K562 (cell line): ENCODE data around the gene PPIP5K2. TPM values are rescaled to one million over a fixed set of nuclear protein-coding genes. Genes with fewer than 3 reads are reported as not detected.

Experiments
- ATAC-seq: fragments of 200-7000 bp; cut with Tn5 transposase; 3 replicates; pipeline ENCODE4 v1.9.1; 2020; ENCODE audit warnings: moderate library complexity
- BruUV-seq: library from RNA; stranded (reverse); fragments of 400-500 nt; replicated peaks from 2 replicates; lab custom pipeline; 2021; lab: Mats Ljungman, UMichigan
- CTCF ChIA-PET: fragments of 300-600 bp; formaldehyde crosslinking; extraction: SDS; loops from one replicate; lab custom pipeline; 2021; ENCODE audit warnings: low intra/inter-chr PET ratio; lab: Yijun Ruan, JAX
- POLR2A ChIA-PET: fragments of 300-600, 350-650 bp; sonication (Branson Sonifier 250); formaldehyde crosslinking; extraction: SDS; loops from one replicate; lab custom pipeline; 2021; ENCODE audit warnings: antibody characterized with exemption, inconsistent platforms; lab: Yijun Ruan, JAX
- DNase-seq, 4 experiments: peaks; one replicate each; pipeline versions ENCODE4 v3.0.0 to v3.0.0-alpha.2; 2011 to 2018; ENCODE audit warnings: low spot score in 3 of 4, mixed read lengths in 3 of 4; ENCODE audit errors: extremely low read depth in 1 of 4
- FAIRE-seq: peaks from 2 replicates; lab custom pipeline; 2011; peaks lifted over from hg19 to GRCh38; lab: Jason Lieb, UNC
- H2AFZ ChIP-seq: 2 replicates; pipeline ENCODE4 v1.6.0; 2011; ENCODE audit warnings: low read depth, low read length, control low read depth, inconsistent platforms
- H3K27ac ChIP-seq: fragments of 200-600 bp; 3 replicates; pipeline ENCODE4 v1.8.0; 2011; ENCODE audit warnings: low read depth, mild to moderate bottlenecking, control low read depth, inconsistent platforms, low read length, moderate library complexity, mixed read lengths; ENCODE audit errors: extremely low read depth
- H3K27me3 ChIP-seq, 2 experiments: fragments of 300-600 bp in 1 of 2; 2 replicates in 1 of 2; 3 replicates in 1 of 2; pipeline versions ENCODE4 v1.6.0 to v1.8.0; 2011; ENCODE audit warnings: inconsistent platforms in 2 of 2, low read length in 2 of 2, mild to moderate bottlenecking in 1 of 2, mixed read lengths in 1 of 2, moderate library complexity in 1 of 2; ENCODE audit not compliant: control insufficient read depth in 2 of 2, insufficient read depth in 2 of 2
- H3K36me3 ChIP-seq: fragments of 300-600 bp; 3 replicates; pipeline ENCODE4 v1.8.0; 2011; ENCODE audit warnings: mild to moderate bottlenecking, low read length, inconsistent platforms; ENCODE audit not compliant: control insufficient read depth, insufficient read depth
- H3K4me1 ChIP-seq, 2 experiments: fragments of 200-600 bp in 1 of 2; replicated peaks in 1 of 2; 2 replicates in 1 of 2; 3 replicates in 1 of 2; pipeline versions ENCODE4 v1.5.1 to v1.8.0; 2011; ENCODE audit warnings: inconsistent platforms in 2 of 2, low read length in 2 of 2, mild to moderate bottlenecking in 1 of 2, mixed read lengths in 1 of 2, moderate library complexity in 1 of 2; ENCODE audit not compliant: control insufficient read depth in 2 of 2, insufficient read depth in 2 of 2
- H3K4me2 ChIP-seq: 2 replicates; pipeline ENCODE4 v1.6.1; 2011; ENCODE audit warnings: low read length, control low read depth, inconsistent platforms, mixed read lengths; ENCODE audit not compliant: insufficient read depth
- H3K4me3 ChIP-seq: fragments of 200-600 bp; sonication (generic), shearing (Covaris generic); 2 replicates; pipeline ENCODE4 v1.5.1; 2016; ENCODE audit warnings: control low read depth, inconsistent platforms
- H3K79me2 ChIP-seq: fragments of 200-600 bp; 3 replicates; pipeline ENCODE4 v1.8.0; 2011; ENCODE audit warnings: low read length, inconsistent platforms; ENCODE audit not compliant: control insufficient read depth, insufficient read depth
- H3K9ac ChIP-seq, 2 experiments: 2 replicates each; pipeline versions ENCODE4 v1.6.0 to v1.6.1; 2011; ENCODE audit warnings: low read depth in 2 of 2, low read length in 2 of 2, control low read depth in 1 of 2, inconsistent platforms in 1 of 2, mild to moderate bottlenecking in 1 of 2, mixed read lengths in 1 of 2; ENCODE audit not compliant: insufficient read depth in 1 of 2
- H3K9me1 ChIP-seq: one replicate; pipeline ENCODE4 v1.6.0; 2011; ENCODE audit warnings: inconsistent platforms, mild to moderate bottlenecking, low read length, moderate library complexity; ENCODE audit not compliant: control insufficient read depth, insufficient read depth
- H3K9me3 ChIP-seq: replicated peaks from 2 replicates; pipeline ENCODE4 v1.5.1; 2011; ENCODE audit warnings: low read depth, low read length, inconsistent platforms; ENCODE audit not compliant: control insufficient read depth, insufficient read depth
- H4K20me1 ChIP-seq: replicated peaks from 2 replicates; pipeline ENCODE4 v1.6.1; 2011; ENCODE audit warnings: low read length, inconsistent platforms, mixed read lengths; ENCODE audit not compliant: control insufficient read depth, insufficient read depth
- NKRF ChIP-seq: fragments of 450-650 bp; IDR thresholded peaks from 2 replicates; pipeline ENCODE4 v1.6.1; 2016; ENCODE audit warnings: borderline replicate concordance
- RB1 ChIP-seq: fragments of 450-650 bp; IDR thresholded peaks from 2 replicates; pipeline ENCODE4 v1.6.1; 2017; ENCODE audit warnings: low read depth, mild to moderate bottlenecking
- SREBF2 ChIP-seq: sonication (generic); formaldehyde crosslinking; IDR thresholded peaks from 2 replicates; pipeline ENCODE4 v1.4.0; 2020; ENCODE audit warnings: mild to moderate bottlenecking, missing genetic modification reagents
- TGIF2 ChIP-seq: sonication (generic); formaldehyde crosslinking; IDR thresholded peaks from 2 replicates; pipeline ENCODE4 v1.8.1; 2022; ENCODE audit warnings: mild to moderate bottlenecking, missing genetic modification reagents, moderate library complexity
- XRCC3 ChIP-seq: fragments of 450-650 bp; IDR thresholded peaks from 2 replicates; pipeline ENCODE4 v1.6.1; 2017; ENCODE audit warnings: mild to moderate bottlenecking, moderate library complexity
- YY1 ChIP-seq, 3 experiments: IDR thresholded peaks; 2 replicates each; pipeline ENCODE4 v1.6.1; 2011; ENCODE audit warnings: low read length in 2 of 3, mild to moderate bottlenecking in 2 of 3, moderate library complexity in 2 of 3, borderline replicate concordance in 1 of 3, control low read depth in 1 of 3, low read depth in 1 of 3; ENCODE audit not compliant: insufficient read depth in 3 of 3, insufficient replicate concordance in 2 of 3, control insufficient read depth in 1 of 3, insufficient read length in 1 of 3; ENCODE audit errors: extremely low read depth in 1 of 3
- ZNF445 ChIP-seq: fragments of 250-450 bp; sonication (Bioruptor Pico); IDR thresholded peaks from 2 replicates; pipeline ENCODE4 v1.4.0; 2020; ENCODE audit warnings: low read depth, mild to moderate bottlenecking, moderate library complexity
- in situ Hi-C: fragments of 300-500 bp; cut with MboI; formaldehyde crosslinking; loops from 4 replicates; pipeline ENCODE4 v1.15.0; 2018; ENCODE audit warnings: inconsistent platforms, mixed read lengths
- intact Hi-C: fragments of 100-400 bp; cut with micrococcal nuclease; formaldehyde crosslinking; loops from 2 replicates; pipeline ENCODE4 v1.14.2; 2022
- polyA plus RNA-seq, 8 experiments: library from polyadenylated mRNA; depleted of rRNA in 4 of 8; stranded (reverse) in 5 of 8; unstranded in 3 of 8; fragments of >200 nt; fragmentation: Nextera tagmentation in 2 of 8; fragmentation: Illumina TruSeq in 1 of 8; extraction: Ambion mirVana in 2 of 8; extraction: Trizol in 1 of 8; gene quantifications; 2 replicates each; pipeline versions ENCODE4 v1.2.1 to v1.2.3, GENCODE V29; 2011 to 2014; ENCODE audit warnings: inconsistent platforms in 1 of 8, missing spikeins in 1 of 8
- total RNA-seq, 7 experiments: library from RNA; depleted of rRNA in 6 of 7; stranded (reverse); fragments of >200 nt in 6 of 7; fragmentation: Illumina TruSeq in 2 of 7; extraction: Trizol in 2 of 7; gene quantifications; 2 replicates each; pipeline versions ENCODE4 v1.2.1 to v1.2.3, GENCODE V29; 2011 to 2021; ENCODE audit warnings: low replicate concordance in 1 of 7
- TF ChIP-seq, protein P1 (sequence below), 2 experiments: fragments of 450-650 bp; IDR thresholded peaks; 2 replicates each; pipeline ENCODE4 v1.6.1; 2016
- TF ChIP-seq, protein P2 (sequence below): fragments of 450-650 bp; formaldehyde crosslinking; IDR thresholded peaks from 2 replicates; pipeline ENCODE4 v1.4.0; 2020; ENCODE audit warnings: mild to moderate bottlenecking, mixed read lengths
- TF ChIP-seq, protein P3 (sequence below): fragments of 250-450 bp; sonication (Bioruptor Pico); IDR thresholded peaks from 2 replicates; pipeline ENCODE4 v1.4.0; 2020; ENCODE audit warnings: mild to moderate bottlenecking, moderate library complexity, borderline replicate concordance
- TF ChIP-seq, protein P4 (sequence below), 2 experiments: fragments of 200-800 bp in 1 of 2; sonication (Bioruptor generic) in 1 of 2; sonication (generic) in 1 of 2; formaldehyde crosslinking in 1 of 2; IDR thresholded peaks in 1 of 2; conservative IDR thresholded peaks in 1 of 2; 2 replicates each; pipeline versions ENCODE4 v1.5.0 to v1.6.1; 2016 to 2020; ENCODE audit warnings: missing compliant biosample characterization in 1 of 2, missing genetic modification characterization in 1 of 2, missing genetic modification reagents in 1 of 2

Gene PPIP5K2
- total and polyA plus RNA-seq, 9 of the 15 experiments (the other 6 are each of a cell fraction or from before 2014, with no cell fraction given), result 39.4 to 150 (median 99.1) TPM

DNA sequence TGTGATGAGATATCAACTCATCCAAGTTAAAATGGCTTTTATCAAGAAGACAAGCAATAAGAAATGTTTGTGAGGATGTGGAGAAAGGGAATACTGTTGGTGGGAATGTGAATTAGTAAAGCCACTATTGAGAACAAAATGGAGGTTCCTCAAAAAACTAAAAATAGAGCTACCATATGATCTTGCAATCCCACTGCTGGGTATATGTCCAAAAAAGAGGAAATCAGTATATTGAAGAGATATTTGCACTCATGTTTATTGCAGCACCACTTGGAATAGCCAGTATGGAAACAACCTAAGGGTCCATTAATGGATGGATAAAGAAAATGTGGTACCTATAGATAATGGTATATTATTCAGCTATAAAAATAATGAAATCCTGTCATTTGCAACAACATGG lies 25.1 kb downstream of the PPIP5K2 start:
- H2AFZ ChIP-seq, result no peak overlapping the region
- no TSS peak for BruUV-seq
- TF ChIP-seq, protein P1, sequence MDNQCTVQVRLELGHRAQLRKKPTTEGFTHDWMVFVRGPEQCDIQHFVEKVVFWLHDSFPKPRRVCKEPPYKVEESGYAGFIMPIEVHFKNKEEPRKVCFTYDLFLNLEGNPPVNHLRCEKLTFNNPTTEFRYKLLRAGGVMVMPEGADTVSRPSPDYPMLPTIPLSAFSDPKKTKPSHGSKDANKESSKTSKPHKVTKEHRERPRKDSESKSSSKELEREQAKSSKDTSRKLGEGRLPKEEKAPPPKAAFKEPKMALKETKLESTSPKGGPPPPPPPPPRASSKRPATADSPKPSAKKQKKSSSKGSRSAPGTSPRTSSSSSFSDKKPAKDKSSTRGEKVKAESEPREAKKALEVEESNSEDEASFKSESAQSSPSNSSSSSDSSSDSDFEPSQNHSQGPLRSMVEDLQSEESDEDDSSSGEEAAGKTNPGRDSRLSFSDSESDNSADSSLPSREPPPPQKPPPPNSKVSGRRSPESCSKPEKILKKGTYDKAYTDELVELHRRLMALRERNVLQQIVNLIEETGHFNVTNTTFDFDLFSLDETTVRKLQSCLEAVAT (IDR thresholded peaks at IDR 0.05), result no peak
- TF ChIP-seq SREBF2 (CRISPR knock-in tag), result no peak
- no peak for TF ChIP-seq TGIF2 (CRISPR knock-in tag)
- TF ChIP-seq YY1 (IDR thresholded peaks at IDR 0.05; ENCODE audit: borderline replicate concordance in 1 of 3, control insufficient read depth in 1 of 3, extremely low read depth in 1 of 3, insufficient read depth in 3 of 3, insufficient read length in 1 of 3, insufficient replicate concordance in 2 of 3, low read depth in 1 of 3, low read length in 2 of 3), result no peak
- TF ChIP-seq ZNF445 (CRISPR knock-in tag), result no peak
- TF ChIP-seq, protein P2, sequence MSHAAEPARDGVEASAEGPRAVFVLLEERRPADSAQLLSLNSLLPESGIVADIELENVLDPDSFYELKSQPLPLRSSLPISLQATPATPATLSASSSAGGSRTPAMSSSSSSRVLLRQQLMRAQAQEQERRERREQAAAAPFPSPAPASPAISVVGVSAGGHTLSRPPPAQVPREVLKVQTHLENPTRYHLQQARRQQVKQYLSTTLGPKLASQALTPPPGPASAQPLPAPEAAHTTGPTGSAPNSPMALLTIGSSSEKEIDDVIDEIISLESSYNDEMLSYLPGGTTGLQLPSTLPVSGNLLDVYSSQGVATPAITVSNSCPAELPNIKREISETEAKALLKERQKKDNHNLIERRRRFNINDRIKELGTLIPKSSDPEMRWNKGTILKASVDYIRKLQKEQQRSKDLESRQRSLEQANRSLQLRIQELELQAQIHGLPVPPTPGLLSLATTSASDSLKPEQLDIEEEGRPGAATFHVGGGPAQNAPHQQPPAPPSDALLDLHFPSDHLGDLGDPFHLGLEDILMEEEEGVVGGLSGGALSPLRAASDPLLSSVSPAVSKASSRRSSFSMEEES (CRISPR knock-in tag), result no peak
- TF ChIP-seq, protein P3, sequence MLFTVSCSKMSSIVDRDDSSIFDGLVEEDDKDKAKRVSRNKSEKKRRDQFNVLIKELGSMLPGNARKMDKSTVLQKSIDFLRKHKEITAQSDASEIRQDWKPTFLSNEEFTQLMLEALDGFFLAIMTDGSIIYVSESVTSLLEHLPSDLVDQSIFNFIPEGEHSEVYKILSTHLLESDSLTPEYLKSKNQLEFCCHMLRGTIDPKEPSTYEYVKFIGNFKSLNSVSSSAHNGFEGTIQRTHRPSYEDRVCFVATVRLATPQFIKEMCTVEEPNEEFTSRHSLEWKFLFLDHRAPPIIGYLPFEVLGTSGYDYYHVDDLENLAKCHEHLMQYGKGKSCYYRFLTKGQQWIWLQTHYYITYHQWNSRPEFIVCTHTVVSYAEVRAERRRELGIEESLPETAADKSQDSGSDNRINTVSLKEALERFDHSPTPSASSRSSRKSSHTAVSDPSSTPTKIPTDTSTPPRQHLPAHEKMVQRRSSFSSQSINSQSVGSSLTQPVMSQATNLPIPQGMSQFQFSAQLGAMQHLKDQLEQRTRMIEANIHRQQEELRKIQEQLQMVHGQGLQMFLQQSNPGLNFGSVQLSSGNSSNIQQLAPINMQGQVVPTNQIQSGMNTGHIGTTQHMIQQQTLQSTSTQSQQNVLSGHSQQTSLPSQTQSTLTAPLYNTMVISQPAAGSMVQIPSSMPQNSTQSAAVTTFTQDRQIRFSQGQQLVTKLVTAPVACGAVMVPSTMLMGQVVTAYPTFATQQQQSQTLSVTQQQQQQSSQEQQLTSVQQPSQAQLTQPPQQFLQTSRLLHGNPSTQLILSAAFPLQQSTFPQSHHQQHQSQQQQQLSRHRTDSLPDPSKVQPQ, result no peak
- no peak for TF ChIP-seq NKRF
- TF ChIP-seq, protein P4, sequence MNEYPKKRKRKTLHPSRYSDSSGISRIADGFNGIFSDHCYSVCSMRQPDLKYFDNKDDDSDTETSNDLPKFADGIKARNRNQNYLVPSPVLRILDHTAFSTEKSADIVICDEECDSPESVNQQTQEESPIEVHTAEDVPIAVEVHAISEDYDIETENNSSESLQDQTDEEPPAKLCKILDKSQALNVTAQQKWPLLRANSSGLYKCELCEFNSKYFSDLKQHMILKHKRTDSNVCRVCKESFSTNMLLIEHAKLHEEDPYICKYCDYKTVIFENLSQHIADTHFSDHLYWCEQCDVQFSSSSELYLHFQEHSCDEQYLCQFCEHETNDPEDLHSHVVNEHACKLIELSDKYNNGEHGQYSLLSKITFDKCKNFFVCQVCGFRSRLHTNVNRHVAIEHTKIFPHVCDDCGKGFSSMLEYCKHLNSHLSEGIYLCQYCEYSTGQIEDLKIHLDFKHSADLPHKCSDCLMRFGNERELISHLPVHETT (CRISPR knock-in tag; conservative IDR thresholded peaks at IDR 0.05 in 1 of 2, IDR thresholded peaks at IDR 0.05 in 1 of 2), result no peak
- no peak for TF ChIP-seq RB1
- no peak for TF ChIP-seq XRCC3
- no peaks in the 10 kb centered on the region for H3K27me3 ChIP-seq
- no peak overlapping the region for H3K9ac ChIP-seq
- H3K4me1 ChIP-seq, result no peaks in the 10 kb centered on the region
- no peaks in the 10 kb centered on the region for H3K9me1 ChIP-seq
- in situ Hi-C loops (loop anchor here (10.0 kb wide), 1 partner anchor 360 kb away; no protein-coding TSS in a partner anchor), intact Hi-C loops (no loop called here)
- FAIRE-seq (no peak), DNase-seq (no peak), ATAC-seq (no peak)
- H3K9me3 ChIP-seq, result 0 out of 2 replicates have a peak, but pooled peaks cover 1% of the 10 kb centered on the region
- no peak overlapping the region for H3K4me2 ChIP-seq
- H3K4me3 ChIP-seq, result no peak overlapping the region
- POLR2A ChIA-PET, result no interaction called here
- H4K20me1 ChIP-seq, result no peaks in the 10 kb centered on the region
- no peaks in the 10 kb centered on the region for H3K79me2 ChIP-seq
- peaks cover 29% of the 10 kb centered on the region; the same call in 2 of the 3 replicates for H3K36me3 ChIP-seq
- CTCF ChIA-PET, result no interaction called here
- H3K27ac ChIP-seq, result no peak overlapping the region
